NCI-H524 (cell line): Measurements from ENCODE around the gene LBX2.
A peak's percentile ranks its signal among the peaks of the same experiment; 100 is the strongest.
"Not testable (repeated sequence)": the region's sequence is repeated elsewhere in the genome, so short reads cannot be mapped to it uniquely, and the experiment has no call there.

Experiments used
- DNase-seq, 2 experiments: peaks; one replicate each; lab custom pipeline; 2025; lab: John Stamatoyannopoulos, UW

Gene LBX2

DNA sequence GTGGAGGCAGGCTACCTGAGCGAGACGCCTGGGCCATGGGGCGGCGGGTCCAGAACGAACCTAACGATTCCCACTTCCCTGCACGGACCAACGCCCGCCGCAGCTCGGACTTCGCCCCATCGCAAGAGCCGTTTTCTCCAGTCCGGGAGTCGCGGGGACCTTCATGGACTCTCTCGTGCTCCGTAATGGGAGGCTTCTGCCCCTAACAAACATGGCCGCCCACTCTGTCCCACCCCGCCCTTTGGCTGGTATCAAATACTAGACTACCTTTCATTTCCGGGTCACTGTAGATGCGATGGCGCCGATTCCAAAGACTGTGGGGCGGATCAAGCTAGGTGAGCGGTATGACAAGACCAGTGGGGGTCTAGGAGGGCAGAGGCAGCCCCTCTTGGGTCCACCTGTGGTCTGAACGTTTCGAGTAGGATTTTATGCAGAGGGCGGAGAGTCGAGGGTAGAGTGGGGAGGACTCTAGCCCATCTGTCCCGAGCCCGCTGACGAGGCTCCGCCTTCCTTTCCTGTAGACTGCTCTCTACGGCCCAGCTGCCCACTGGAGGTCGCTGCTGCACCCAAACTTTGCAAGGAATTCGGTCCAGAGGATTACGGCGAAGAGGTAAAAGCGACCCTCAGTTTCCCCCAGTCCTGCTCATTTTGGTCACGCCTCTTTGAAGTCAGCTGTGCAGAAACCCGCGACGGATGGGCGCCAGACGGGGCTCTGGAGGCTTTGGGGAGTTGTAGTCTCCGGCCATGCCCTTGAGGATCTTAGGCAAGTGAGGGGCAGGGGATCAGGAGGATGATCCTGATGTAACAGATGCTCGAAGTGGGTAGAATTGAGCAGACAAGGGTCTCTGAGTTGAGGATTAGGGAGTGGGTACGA, 16.4 kb downstream of the LBX2 start, which contains the start of the genes CCDC142 and TTC31:
CCDC142 (minus strand) TSS at position 198 of the 874 bp plus-strand sequence; CDS start at position 37, 161 bp downstream.
TTC31 (plus strand) TSS at position 281 of the 874 bp plus-strand sequence; CDS start at position 296, 15 bp downstream.
- DNase-seq = peak; percentile 93 to 94

DNA sequence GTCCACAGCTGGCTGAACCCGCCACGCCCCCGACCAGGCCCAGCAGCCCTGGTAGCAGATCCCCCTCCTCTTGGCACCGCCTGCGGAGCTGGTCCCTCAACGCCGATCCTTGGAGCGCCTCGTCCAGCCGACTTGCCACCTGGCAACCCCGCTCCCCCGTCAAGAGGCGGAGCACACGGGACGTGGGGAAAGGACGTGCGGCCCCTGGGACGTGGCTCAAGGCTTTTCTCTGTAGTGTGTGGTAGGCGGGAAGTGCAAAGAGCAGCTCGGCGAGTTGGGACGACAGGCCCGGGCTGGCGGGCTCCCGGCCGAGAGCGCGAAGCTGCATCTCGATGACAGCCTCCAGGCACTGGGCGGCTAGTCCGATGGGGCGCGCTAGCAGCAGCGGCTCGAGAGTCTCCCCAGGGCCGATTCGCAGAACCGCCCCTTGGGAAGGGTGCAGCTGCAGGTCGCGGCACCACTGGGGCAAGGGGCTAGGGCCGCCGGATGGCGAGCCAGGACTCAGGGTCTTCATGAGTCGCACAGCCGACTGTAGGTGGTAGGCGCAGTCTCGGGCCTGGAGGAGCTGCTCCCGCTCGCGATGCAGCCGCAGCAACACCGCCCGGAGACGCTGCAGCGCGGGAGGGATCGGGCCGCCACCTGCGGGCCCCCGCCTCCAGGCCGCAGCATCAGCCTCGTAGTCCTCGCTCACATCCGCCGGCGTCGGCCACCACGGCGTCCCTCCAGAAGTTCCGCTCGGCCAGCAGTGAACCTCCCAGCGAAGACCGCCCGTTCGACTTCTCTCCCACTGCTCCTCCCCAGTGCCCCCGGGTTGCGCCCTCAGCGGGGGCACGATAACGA, 17.2 kb downstream of the LBX2 start:
- DNase-seq = peak; percentile 64 to 75

DNA sequence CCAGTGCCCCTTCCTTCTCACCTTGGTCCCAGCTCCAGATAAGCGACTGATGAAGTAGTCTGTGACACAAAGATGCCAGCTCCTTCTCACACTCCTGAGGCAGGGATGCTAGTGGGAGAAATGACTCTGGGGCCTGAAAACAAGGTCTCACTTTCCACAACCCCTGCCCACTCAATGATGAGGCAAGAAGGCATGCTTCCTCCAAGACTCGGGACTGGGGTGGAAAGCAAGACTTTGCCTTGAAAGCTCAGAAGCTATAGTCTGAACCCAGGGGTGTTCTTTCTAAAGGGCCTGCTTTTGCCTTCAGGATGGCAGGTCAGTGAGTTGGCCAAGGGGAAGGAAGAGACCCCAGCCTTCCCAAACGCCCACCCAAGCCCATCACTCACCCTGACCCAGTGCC, 18.0 kb downstream of the LBX2 start:
- no peak for DNase-seq

DNA sequence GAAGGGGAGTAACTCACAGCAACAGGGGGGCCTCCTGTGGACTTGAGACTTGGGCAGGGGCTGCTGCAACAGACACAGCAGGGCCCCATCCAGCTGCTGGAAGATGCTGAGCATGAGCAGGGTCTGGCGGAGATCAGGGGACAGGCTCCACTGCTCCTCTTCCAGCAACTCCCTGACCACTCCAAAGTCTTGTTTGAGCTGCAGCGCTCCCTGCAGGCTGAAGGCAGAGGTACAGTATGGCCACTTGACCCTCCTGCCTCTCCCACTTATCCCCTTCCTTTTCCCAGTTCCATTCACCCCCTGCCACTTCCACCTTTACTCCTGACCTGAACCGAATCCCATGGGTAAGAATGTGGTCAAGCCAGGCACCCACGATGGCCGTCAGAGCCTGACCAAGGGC, 24.5 kb downstream of the LBX2 start:
- DNase-seq = no peak

DNA sequence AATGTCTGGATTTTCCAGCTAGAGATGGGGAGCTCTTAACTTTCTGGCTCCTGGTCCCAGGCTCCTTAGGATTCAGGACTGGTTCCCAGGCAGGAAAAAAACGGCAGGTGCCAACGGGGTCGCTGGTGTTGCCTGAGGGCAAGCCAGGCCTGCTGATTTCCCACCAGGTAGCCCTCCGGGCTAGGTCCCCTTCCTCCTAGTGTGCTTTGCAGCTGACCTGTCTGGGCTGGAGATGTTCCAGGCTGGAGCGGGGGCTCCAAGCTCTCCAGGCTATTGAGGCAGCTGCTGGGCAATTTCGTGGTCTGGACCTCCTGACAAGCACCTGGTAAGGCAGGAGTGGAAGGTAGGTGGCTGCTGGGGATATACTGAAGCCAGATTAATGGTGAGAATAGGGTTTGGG, 24.9 kb downstream of the LBX2 start:
- no peak for DNase-seq

DNA sequence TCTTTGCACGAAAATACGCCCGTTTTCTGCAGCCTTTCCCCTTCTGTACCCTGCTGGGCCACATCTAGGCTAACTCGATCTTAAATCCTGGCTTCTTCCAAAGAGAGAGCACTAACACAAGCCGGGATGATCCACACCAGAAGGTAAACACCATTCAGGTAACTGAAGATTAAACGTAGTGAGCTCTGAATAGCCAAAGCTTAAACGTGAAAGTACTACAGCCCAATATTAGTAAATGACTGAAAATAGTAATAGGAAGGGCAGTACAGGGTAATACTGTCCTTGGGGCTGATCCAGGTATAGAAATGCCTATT, 26.5 kb downstream of the LBX2 start:
- peak in 1 of 2 experiments; percentile 39 for DNase-seq

DNA sequence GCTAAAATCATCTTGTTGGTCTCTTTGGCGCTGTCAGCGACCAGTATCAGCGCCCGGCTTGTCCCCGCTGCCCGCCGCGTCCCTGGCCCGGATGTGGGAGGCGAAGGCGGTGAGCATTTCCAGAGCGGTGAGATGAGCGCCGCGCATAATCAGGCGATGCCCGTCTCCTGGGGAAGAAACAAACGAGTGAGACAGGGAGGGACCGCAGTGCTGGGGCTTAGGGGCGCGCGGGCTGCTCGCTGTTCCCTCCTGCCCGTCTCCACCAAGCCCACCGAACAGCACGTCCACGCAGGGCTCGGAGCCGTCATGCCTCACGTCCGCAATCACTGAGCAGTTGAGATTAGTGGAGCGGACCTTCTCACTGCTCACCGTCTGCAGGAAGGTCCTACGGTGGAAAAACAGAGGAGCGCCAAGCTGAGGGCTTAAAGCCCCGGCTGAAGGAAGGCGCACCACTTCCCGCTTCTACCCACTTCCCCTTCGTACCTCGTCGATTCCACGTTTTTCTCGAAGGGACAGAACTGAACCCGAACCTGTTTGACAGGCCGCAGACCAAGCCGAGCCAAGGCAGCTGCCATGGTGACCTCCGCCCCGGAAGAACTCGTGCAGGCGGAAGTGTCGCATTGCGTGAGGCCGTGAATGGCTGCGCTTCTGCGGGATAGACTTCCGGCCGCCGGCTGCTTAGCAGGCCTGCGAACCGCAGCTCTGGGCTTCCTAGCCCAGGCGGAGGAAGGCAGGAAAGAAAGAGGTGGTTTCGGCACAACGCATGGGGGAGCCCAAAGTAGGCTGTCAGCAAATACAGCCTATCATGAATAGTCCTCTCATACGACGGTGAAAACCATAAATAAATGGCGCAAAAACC, 27.1 kb downstream of the LBX2 start, which contains the start of gene MRPL53:
MRPL53 (minus strand) TSS at position 595 of the 859 bp plus-strand sequence; CDS start at position 575, 20 bp downstream.
- DNase-seq = peak; percentile 74 to 93

DNA sequence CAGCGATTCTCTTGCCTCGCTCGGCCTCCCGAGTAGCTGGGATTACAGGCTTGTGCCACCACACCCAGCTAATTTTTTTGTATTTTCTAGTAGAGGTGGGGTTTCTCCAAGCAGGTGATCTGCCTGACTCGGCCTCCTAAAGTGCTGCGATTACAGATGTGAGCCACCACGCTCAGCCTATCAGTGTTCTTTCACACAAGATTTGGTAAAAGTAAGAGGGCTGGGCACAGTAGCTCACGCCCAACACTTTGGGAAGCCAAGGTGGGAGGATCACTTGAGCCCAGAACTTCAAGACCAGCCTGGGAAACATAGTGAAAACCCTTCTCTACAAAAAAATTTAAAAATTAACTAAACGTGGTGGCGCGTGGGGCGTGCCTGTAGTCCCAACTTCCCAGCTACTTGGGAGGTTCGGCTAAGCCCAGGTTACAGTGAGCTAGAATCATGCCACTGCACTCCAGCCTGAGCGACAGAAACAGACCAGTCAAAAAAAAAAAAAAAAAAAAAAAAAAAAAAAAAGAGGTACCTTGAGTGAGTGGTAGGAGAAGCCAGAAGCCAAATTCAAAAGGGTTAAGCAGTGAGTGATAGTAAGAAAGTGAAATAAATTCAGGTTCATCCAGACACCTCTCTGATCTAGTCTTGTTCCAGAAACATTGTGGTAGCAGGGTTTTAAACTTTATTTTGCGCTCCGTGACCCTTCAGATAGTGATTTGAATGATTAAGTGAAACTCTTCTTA, 27.9 kb downstream of the LBX2 start:
- no peak for DNase-seq

DNA sequence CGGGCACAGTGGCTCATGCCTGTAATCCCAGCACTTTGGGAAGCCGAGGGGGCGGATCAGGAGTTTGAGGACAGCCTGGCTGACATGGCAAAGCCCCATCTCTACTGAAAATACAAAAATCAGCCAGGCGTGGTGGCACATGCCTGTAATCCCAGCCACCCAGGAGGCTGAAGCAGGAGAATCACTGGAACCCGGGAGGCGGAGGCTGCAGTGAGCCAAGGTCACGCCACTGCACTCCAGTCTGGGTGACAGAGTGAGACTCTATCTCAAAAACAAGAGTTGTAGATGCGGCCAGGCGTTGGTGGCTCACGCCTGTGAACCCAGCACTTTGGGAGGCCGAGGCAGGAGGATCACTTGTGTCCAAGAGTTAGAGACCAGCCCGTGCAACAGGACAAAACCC, 28.7 kb downstream of the LBX2 start:
- not testable (repeated sequence) for DNase-seq

DNA sequence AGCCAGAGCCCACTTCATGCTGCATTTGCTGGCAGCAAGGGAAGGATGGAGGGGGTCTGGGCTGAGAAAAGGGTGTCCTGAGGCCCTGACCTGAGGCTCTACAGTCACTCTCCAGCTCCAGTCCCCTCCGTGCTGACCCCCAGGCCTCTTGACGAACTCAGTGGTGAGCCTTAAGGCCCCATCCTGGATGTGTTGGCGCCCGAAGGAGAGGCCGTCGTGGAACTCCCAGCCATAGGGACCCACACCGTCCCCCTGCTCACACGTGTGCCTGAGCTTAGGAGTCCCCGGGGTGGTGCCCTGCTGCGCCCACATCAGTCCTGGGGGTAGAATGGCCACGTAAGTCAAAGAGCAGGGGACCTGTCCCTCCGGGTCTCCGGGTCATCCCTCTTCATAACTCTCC, 35.0 kb downstream of the LBX2 start:
- peak in 1 of 2 experiments; percentile 10 for DNase-seq

DNA sequence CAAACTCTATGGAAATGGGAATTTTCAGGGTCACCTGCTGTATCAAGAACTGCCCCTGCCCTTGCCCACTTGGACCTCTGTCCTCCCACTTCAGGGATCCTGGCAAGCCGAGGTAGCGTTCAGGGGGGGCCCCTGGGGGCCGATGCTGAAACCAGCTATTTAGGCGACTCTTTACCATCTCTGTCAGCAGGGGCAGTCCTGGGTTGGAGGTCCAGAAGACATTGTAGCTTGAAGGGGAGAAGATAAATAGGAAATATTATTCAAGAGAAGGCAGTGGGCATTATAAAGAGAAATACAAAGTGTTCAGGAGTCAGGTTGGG, 36.7 kb downstream of the LBX2 start:
- DNase-seq = no peak

DNA sequence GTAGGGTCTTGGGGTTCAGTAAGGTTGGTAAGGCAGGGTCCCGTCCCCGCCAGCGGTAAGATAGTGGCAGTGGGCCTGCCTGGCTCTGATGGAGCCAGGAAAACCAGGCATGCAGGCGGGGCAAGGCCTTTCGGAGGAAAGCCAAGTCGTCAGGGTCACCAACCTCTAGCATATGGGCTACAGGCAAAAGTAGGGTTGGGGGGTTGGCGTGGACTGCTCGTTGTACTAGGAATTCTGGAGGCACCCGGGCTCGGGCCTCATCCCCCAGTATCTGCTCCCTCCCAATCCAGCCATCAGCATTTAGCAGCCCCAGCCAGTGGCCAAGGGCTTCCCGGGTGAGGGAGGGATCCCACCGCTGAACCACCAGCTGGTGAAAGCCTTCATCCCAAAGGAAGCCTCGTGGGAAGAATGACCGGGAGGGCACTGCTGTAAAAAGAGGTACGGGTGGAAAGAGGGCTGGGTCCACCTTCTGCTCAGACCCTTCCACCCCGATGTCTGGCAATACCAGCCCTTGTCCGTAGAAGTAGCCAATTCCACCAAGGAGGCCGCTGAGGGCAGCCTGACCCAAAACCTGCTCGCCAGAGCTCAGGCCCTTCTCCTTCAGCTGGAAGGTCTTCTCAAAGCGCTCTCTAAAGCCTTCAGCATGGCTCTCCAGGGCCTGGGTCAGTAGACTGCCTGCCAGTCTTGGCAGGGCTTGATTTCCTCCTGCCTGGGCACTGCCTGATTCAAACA, 37.2 kb downstream of the LBX2 start:
- no peak for DNase-seq

DNA sequence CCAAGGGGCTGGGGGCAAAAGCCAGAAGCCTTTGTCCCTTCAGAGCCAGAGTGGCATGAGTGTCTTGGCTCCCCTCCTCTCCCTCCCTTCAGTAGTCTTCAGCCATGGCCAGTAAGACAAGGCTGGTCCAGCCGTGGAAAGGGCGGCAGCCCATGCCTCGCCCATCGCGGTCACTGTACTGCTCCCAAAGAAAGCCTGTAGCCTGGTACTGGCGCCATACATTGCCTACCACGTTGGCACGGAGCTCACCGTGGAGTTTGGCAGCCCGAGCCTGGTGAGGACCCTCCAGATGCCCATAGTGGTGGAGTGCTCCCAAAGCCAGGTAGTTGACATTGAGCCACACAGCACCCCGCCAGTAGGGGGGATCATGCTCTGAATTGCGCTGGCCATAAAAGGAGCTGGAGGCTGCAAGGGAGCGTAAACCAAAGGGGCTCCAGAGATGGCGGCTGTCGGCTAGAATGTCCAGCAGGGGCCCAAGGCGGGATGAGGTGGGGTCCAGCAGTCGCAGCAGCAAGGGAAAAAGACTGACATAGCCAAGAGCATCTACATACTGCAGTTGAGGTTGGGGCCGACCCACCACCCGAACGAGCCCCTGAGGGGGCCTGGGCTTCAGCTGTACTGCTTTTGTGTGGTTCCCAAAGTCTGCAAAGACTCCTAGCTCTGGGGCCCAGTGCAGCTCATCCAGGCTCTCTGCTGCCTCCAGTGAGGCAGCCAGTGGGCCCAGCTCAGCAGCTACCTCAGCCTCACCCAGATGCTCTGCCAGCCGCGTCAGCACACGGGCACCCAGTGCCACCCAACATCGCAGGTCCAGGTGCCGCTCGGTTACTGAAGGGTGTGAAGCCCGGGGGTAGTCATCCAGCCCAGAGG, 38.0 kb downstream of the LBX2 start:
- peak in 1 of 2 experiments; percentile 16 for DNase-seq

DNA sequence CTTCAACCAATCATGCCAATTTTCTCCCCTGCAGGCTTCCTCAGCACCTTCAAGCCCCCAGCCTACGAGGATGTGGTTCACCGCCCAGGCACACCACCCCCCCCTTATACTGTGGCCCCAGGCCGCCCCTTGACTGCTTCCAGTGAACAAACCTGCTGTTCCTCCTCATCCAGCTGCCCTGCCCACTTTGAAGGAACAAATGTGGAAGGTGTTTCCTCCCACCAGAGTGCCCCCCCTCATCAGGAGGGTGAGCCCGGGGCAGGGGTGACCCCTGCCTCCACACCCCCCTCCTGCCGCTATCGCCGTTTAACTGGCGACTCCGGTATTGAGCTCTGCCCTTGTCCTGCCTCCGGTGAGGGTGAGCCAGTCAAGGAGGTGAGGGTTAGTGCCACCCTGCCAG, 39.2 kb downstream of the LBX2 start:
- DNase-seq = not testable (repeated sequence)

DNA sequence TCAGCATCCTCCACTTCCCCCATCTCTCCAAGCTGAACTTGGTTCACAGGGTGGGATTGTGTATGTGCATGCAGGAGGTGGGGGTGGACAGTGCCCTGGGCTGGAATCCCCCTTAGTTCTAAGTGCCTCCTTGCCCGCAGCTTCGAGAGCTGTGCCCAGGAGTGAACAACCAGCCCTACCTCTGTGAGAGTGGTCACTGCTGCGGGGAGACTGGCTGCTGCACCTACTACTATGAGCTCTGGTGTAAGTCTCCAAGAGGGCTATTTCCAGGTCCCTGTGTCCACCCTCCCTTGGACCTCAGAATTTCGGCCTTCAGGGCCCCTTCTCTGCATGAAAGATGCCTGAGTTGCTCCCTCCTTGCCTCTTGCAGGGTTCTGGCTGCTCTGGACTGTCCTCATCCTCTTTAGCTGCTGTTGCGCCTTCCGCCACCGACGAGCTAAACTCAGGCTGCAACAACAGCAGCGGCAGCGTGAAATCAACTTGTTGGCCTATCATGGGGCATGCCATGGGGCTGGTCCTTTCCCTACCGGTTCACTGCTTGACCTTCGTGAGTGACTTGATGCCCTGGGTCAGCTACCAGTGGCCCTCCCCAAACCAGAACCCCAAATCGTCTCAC, 39.8 kb downstream of the LBX2 start:
- DNase-seq = not testable (repeated sequence)

DNA sequence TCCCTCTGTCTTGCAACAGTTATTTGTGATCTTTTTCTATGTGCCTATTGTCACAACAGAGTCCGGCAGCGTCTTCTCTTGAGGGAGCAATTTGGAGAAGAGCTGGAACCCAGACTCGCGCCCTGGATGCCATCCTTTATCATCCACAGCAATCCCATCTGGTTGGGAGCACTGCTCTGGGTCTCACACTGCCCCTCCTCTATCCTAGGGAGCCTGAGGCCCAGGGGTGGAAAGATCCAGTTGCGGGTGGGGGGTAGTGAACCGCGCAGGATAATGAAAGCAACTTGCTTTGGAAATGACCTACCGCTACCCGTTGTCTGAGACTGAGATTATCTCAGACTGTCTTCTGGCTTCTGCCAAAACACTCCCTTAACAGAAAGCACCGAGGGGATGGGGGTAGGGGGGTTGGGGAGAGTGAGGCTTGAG, 40.5 kb downstream of the LBX2 start:
- DNase-seq = no peak

DNA sequence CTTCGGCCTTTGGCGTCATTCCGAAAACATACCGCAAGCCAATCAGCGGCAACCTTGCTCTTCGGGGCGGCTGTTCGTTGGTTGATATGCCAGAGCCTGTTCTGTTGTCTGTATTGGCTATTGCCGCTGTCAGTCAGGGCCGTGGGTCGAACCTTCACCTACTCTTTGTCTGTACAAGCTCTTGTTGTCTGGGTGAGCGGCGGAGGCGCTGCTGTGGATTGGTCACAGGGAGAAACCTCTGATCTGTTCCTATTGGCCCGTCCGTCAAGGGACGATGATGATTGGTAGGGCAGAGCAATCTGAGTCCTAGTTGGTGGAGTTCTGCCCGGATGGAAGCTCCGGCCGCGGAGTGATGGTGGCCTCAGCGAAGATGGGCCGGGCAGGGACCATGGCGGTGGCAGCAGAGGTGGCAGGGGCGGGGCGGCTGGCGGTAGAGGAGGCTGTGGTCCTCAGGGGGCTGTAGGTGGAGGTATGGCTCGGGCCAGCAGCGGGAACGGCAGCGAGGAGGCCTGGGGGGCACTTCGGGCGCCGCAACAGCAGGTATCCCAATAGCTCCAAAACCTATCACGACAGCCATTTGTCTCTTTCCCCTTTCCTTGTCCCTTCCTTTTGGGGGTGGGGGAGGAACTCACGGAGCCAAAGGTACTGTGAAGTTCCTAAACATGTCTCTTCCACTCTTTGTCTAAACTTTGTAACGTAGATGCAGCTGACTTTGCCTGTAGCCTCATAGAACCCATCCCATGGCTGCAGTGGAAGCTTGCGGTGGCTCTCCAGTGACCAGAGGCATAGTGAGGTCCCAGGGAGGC, 41.1 kb downstream of the LBX2 start, which contains the start of gene WBP1:
WBP1 (plus strand) TSS at position 307 of the 806 bp plus-strand sequence; CDS start at position 472, 165 bp downstream.
- peak; percentile 99 to 100 for DNase-seq

DNA sequence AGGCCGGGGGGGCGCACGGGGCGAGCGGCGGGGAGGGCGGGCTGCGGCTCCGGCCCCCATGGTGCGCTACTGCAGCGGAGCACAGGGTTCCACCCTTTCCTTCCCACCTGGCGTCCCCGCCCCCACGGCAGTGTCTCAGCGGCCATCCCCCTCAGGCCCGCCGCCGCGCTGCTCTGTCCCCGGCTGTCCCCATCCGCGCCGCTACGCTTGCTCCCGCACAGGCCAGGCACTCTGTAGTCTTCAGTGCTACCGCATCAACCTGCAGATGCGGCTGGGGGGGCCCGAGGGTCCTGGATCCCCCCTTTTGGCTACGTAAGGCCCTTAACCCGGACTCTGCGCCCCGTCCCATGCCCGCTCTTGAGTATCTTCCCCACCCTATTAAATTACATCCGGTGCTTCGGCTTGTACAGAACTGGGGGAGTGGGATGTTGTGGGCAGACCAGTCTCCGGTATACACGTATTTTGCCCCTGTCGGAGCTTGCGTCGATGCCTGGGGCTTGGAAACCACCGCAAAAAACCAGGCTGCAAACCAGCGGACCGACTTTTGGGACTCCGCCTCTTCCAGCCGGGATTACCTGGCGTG, 41.8 kb downstream of the LBX2 start:
- DNase-seq = peak; percentile 38 to 55
